ENCODE data around the gene OR2H1. TPM values are rescaled to one million over a fixed set of nuclear protein-coding genes. Genes with fewer than 3 reads are reported as not detected.
"Not testable (repeated sequence)": the region's sequence is repeated elsewhere in the genome, so short reads cannot be mapped to it uniquely, and the experiment has no call there.

OR2H1 gene
- not detected for total RNA-seq
- long read RNA-seq = 0 reads

DNA sequence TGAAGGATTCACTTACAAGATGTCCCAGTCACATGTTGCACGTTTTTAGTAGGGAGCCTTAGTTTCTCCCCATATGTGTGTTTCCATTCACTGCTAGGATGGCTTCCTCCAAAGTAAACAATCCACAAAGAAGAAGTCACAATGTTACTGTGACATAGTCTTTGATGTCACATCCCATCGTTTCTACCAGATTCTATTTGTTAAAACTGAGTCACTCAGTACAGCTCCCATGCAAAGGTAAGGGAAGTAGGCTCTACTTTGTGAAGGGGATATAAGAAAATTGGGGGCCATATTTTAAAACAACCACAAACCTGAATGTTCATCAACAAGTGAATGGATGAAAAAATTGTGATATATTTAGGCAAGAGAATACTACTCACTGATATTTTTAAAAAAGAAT is at the start of gene OR2H1, which contains the start of gene OR11A1:
Gene OR2H1 (plus strand): TSS at position 185 of the 400 bp plus-strand sequence. CDS start 4,615 bp downstream, outside the sequence.
Gene OR11A1 (minus strand): TSS at position 101 of the 400 bp plus-strand sequence. CDS start 29,430 bp downstream, outside the sequence.
- intact Hi-C loops (cut with micrococcal nuclease) = no loop called here
- ATAC-seq = no peak
- no peak for DNase-seq

DNA sequence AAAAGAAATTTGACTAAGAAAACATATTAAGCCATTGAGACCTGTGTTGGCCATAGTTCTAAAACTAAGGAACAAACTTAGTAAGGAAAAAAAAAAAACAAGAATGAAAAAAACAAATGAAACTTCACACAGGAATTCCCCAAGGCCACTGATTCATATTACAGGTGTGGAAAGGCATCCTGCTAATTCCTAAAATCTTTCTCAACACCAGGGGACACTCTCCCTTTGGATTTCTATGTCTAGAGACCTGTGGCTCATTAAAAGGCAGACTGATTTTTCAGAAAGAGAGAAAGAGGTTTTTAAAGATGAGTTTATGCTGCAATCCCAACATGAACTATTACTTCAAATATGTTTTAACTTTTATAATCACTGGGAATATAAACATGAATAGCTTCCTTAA is 42.4 kb upstream of the OR2H1 start, which contains the start of gene OR12D1:
Gene OR12D1 (plus strand): TSS at position 341 of the 400 bp plus-strand sequence.
- intact Hi-C loops (cut with micrococcal nuclease) = no loop called here
- DNase-seq (no peak), ATAC-seq (no peak)

DNA sequence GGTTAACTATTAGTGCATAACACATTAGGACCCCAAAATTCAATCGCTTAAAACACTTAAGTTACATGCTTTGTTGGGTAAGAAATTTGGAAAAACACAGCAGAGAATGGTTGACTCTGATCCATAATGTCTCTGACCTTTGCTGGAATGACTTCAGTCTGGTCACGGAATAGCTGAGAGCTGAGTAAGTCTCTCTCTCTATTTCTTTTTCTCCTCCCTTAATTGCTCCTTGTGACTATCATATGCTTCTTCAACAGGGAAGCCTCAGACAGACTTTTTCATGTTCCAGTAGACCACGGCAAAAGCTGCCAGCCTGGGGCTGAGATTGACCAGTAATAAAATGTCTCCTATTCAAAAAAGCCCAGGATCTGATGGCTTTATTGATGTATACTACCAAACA is 37.4 kb upstream of the OR2H1 start:
- ATAC-seq (no peak), DNase-seq (no peak)
- intact Hi-C loops (cut with micrococcal nuclease) = no loop called here

DNA sequence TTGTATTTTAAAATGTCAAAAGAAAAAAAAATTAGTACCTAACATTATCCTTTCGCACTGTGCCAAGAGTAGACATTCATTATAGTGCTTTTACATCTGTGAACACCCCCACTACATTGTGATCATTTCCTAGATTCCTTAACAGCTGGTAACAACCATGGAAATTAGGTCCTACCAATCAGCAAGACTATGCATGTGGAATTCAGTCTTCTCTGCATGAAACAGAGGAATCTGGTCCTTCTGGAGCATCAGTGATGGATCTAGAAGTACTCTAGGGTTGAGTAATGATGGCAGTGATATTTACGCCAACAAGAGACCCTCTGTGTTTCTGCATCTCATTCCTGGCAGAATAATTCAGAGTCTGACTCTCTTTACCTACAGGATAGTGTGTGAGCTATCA is 32.8 kb upstream of the OR2H1 start:
- DNase-seq (no peak), ATAC-seq (no peak)
- intact Hi-C loops (cut with micrococcal nuclease) = no loop called here

DNA sequence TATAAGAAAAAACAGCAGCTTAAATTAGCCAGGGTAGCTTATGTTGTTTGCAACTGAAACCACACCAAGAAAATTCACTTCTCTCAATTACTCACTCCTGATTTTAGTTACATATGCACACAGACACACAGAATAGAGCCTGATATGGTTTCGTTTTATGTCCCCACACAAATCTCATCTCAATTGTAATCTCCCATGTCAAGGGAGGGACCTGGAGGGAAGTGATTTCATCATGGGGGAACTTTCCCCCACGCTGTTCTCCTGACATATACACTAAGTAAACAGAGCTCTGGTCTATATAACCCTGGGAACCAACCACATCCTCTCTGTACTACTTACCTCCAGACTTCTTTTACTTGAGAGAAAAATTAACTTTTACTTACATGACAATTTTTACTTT is 32.4 kb upstream of the OR2H1 start:
- ATAC-seq = no peak
- intact Hi-C loops (cut with micrococcal nuclease) = no loop called here

DNA sequence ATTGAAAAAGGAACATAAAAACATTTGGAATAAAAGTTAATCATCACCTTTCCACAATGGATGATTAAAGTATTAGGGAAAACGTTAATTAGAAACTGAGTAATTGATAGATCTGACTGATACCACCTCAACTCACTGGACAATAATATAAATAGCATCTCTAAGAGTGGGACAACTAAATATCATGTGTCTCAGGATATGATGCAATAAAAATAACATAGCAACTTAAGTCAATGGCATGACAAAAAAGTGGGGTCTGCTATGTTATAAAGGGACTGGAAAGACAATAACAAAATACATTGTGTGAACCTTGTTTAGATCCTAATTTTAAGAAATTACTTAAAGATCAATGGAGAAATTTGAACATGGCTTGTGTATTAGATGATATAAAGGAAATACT is 31.9 kb upstream of the OR2H1 start:
- ATAC-seq (no peak), DNase-seq (no peak)
- intact Hi-C loops (cut with micrococcal nuclease) = no loop called here

More for the DNA sequence above, 32.4 kb upstream of the OR2H1 start:
- DNase-seq = no peak

DNA sequence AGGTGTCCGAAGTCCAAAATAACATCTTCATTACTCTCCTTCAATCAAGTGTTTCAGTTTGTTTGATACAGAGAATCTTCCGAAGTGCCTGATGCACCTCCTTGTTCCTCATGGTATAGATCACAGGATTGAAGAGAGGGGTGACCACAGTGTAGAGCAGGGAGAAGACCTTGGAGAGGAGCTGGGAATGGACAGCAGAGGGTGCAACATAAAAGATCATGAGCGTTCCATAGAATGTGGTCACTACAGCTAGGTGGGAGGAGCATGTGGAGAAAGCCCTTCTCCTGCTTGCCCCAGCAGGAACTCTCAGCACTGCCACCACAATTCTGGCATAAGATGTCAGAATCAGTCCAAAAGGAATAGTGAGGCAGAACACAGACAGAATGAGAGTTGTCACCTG is 30.3 kb upstream of the OR2H1 start:
- DNase-seq (no peak), ATAC-seq (no peak)
- intact Hi-C loops (cut with micrococcal nuclease) = no loop called here

DNA sequence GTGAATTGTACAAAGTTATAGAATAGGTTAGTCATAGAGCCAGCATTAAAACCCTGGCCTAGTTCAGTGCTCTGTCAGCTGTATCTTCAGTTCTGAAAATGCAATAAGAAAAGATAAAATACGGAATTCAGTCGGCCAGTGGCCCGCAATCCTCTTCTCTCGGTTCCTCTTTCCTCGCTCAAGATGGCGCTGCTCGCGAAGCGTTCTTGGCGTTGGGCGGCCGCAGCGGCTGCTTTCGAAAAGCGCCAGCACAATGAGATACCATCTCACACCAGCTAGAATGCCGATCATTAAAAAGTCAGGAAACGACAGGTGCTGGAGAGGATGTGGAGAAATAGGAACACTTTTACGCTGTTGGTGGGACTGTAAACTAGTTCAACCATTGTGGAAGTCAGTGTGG is 20.2 kb upstream of the OR2H1 start:
- intact Hi-C loops (cut with micrococcal nuclease); DNase-seq; ATAC-seq: not testable (repeated sequence)

DNA sequence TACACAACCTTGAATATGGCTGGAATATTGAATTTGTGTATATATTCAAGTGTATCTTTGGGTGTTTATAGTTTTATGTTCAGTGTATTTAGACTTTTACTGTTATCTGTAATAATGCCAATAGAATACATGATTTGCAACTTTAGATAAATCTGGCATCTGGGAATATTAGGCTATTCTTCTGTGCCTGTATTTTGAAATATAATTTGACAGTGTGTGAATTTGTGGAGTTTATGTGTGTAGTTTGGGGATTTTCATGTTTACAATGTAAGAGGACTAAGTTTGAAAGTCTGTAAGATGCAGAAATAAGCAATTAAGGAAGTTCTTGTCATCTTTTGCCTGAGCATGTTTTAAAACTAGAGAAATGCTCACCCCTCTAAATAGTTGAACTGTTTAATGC is 17.9 kb upstream of the OR2H1 start, which contains the start of gene OR10C1:
Gene OR10C1 (plus strand): TSS at position 301 of the 400 bp plus-strand sequence. CDS start 710 bp downstream, outside the sequence.
- ATAC-seq = no peak
- DNase-seq = no peak
- intact Hi-C loops (cut with micrococcal nuclease) = no loop called here

DNA sequence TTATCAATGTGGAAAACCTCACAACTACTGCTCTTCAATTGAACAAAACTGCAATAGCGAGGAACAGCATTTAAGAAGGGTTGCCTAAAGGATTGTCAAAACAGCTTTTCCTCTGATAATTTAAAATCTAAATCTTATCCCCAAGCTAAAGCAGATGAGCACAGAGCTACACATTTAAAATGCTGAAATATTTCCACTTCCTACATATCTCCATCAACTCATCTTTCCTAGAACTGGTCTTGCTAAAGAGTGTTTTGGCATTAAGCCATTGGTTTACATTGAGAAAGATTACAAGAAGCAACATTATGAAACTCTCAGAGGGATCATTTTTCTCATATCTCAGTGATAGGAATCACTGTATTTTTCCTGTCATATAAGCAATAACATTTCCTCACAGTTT is 14.2 kb upstream of the OR2H1 start:
- DNase-seq (no peak), ATAC-seq (no peak)
- intact Hi-C loops (cut with micrococcal nuclease) = no loop called here

DNA sequence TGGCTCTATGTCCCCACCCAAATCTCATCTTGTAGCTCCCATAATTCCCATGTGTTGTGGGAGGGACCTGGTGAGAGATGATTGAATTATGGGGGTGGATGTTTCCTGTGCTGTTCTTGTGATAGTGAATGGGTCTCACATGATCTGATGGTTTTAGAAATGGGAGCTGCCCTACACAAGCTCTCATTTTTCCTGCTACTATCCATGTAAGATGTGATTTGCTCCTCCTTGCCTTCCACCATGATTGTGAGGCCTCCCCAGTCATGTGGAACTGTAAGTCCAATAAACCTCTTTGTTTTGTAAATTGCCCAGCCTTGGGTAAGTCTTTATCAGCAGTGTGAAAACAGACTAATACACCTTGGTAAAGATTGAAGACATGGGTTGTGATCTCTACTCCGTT is 12.9 kb upstream of the OR2H1 start:
- intact Hi-C loops (cut with micrococcal nuclease); DNase-seq; ATAC-seq: not testable (repeated sequence)

DNA sequence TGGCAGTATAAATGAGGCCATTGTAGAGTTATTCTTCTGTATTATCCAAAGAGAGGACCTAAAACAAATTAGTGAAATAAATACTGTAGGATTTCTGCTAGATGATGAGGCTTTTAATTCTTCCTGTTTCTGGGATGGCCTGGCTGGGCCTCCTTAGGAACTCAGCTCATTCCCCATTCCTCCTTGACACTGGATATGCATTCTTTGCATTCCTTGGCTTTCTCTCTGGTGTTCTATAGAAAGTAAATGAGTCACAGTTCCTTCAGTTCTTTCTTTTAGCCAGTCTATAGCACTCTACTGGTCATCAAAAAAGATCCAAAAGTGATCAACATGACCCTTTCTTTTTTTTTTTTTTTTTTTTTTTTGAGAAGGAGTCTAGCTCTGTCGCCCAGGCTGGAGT is 9.3 kb upstream of the OR2H1 start:
- DNase-seq (no peak), ATAC-seq (no peak)
- intact Hi-C loops (cut with micrococcal nuclease) = no loop called here

DNA sequence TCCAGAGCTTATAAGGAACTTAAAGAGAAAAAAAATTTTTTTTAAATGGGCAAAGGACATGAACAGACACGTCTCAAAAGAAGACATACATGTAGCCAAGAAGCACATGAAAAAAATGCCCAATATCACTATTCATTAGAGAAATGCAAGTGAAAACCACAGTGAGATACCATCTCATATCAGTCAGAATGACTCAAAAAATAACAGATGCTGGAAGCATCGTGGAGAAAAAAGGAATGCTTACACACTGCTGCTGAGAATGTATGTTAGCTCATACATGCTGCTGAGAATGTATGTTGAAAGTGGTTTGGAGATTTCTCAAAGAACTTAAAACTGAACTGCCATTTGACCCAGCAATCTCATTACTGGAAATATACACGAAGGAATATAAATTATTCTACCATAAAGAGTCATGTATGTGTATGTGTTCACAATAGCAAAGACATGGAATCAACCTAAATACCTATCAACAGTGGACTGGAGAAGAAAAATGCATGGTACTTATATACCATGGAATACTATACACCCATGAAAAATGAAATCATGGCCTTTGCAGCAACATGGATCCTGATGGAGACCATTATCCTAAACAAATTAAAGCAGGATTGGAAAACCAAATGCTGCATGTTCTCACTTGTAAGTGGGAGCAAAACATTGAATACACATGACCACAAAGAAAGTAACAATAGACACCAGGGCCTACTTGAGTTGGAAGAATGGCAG is 5.3 kb upstream of the OR2H1 start:
- intact Hi-C loops (cut with micrococcal nuclease) = no loop called here
- ATAC-seq = no peak
- no peak for DNase-seq

DNA sequence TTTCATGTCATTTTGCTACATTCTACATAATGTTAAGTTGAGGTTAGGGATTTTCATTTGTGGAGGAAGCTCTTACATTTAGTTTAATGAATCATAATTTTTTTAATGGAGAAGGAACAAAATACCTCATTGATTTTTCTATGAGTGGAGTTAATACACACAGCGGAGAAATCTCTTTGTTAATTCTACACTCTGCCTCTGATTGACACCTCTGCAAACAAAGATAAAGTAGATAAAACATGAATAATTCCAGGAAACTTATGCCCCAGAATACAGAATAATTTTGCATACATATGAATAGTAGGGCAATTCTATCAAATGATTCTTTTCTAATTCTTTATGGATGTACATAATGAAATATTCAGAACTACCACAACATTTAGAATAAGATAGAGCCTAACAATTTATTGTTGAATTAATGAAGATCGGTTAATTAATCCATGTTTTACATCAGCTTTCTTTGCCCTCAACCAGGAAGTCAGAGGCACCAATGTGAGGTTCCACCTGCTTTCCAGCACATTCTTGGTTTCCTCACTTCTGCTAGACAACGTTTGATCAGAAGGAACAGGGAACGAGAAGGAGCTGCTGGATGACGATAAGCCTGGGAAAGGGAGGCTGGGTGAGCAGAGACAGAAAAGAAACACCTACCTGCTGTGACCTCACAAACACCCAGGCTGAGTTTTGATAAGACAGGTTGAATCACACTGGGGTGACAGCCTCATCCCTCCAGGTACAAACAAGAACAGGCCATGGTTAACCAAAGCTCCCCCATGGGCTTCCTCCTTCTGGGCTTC is 4.3 kb downstream of the OR2H1 start:
- intact Hi-C loops (cut with micrococcal nuclease) = no loop called here
- ATAC-seq (no peak), DNase-seq (no peak)

DNA sequence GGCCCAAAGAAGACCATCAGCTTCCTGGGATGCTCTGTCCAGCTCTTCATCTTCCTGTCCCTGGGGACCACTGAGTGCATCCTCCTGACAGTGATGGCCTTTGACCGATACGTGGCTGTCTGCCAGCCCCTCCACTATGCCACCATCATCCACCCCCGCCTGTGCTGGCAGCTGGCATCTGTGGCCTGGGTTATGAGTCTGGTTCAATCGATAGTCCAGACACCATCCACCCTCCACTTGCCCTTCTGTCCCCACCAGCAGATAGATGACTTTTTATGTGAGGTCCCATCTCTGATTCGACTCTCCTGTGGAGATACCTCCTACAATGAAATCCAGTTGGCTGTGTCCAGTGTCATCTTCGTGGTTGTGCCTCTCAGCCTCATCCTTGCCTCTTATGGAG is 5.1 kb downstream of the OR2H1 start:
- DNase-seq = no peak
- intact Hi-C loops (cut with micrococcal nuclease) = no loop called here
- ATAC-seq = no peak

DNA sequence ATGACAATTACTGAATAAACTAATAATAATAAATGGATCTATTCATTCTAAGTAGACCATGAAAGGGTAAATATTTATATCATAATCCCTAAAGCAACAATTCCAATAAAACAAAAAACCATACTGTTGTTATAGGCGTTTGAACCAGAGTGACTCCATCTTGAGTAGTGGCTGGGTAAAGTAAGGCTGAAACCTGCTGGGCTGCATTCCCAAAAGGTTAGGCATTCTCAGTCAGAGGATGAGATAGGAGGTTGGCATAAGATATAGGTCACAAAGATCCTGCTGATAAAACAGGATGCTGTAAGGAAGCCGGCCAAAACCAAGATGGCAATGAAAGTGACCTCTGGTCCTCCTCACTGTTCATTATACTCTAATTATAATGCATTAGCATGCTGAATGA is 8.3 kb downstream of the OR2H1 start:
- intact Hi-C loops (cut with micrococcal nuclease) = no loop called here
- DNase-seq = no peak
- ATAC-seq = no peak

DNA sequence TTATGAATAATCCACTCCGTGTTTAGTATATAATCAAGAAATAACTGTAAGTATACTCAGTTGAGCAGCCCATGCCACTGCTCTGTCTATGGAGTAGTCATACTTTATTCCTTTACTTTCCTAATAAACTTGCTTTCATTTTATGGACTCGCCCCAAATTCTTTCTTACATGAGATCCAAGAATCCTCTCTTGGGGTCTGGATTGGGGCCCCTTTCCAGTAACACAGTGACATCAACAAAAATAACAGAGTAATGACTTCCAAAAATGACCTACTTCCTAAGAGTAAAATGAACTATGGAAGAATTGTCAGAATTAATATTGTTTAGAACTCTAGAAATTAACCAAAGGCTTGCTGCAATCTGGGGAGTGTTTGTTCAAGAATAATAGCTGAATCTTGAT is 8.8 kb downstream of the OR2H1 start:
- no peak for DNase-seq
- intact Hi-C loops (cut with micrococcal nuclease) = no loop called here
- no peak for ATAC-seq

DNA sequence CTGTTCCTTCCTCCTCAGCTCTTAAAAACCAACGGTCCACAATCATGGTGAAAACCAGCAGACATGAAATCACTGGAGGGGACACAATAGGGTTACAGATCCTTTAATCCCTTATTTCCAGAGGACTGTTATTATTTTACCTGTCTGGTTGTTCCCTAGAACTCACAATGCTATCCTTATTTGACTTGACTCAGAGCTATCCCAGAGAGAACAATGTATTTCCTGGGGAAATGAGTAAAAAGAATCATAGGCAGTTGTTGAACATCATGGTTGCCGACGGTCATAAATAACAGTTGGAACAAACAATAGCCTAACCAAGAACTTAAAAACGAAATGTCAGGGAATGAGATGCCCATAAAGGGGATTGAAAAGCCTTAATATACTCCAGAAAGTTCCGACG is 9.3 kb downstream of the OR2H1 start:
- DNase-seq (no peak), ATAC-seq (no peak)
- intact Hi-C loops (cut with micrococcal nuclease) = no loop called here

DNA sequence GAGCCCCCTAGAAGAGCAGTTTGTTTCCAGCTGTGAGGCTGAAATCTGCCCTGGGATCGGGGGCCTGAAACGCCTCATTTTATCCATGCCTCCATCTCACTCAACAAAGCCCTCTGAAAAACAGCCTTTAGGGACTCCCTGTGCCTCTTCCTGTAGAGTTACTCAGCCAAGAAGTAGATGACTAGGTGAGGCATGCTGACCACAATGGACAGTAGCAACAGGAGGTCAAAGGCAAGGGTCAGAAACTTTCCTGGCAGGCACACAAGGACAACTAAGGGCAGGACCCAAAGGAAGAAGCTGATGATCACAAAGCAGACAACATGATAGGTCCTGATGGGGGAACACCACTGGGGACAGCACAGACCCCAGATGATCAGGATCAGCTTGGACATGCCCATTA is 18.0 kb downstream of the OR2H1 start:
- intact Hi-C loops (cut with micrococcal nuclease) = no loop called here
- no peak for DNase-seq
- ATAC-seq = no peak

DNA sequence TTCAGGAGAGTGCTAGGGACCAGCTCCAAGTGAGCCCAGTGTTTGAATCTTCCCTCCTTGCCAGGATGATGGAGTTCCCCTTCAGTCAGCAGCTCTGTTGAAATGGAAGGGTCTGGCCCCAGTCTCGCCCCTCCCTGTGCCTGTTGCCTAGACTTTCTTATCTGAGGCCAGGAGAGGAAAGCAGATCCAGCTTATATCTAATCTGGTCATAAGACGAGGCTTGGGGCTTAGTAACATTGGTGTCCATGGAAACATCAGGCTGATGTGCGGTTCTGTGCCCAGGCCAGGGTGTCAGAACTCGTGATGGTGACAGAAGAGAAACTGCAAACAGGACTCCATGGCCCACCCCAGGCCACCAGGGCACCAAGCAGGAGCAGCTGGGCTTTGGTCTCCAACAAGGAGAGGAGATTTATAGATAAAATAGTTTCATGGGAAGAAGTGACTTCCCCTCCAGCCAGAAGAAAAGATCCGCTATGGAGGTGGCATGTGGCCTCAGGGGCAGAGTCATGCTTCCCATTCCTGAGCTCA is 21.0 kb downstream of the OR2H1 start:
- no peak for ATAC-seq
- DNase-seq = no peak

More for the DNA sequence above, 21.0 kb downstream of the OR2H1 start:
- intact Hi-C loops (cut with micrococcal nuclease) = no loop called here

Data from left ventricle myocardium superior (tissue), 1 donor.